Sigmoid colon (tissue), 3 donors: ENCODE measurements around the gene SEZ6L2.

Experiments
- POLR2A ChIP-seq, 2 donors: fragments of 450-650 bp; IDR thresholded peaks; one replicate each; pipeline ENCODE4 v1.6.1; 2016; ENCODE audit warnings: antibody characterized with exemption in 2 of 2, mild to moderate bottlenecking in 2 of 2, moderate library complexity in 2 of 2
- TF ChIP-seq, protein P1 (sequence below), 4 experiments: fragments of 450-650 bp in 3 of 4; fragments of 200-600 bp in 1 of 4; IDR thresholded peaks; one replicate each; pipeline ENCODE4 v1.5.1; 2016 to 2019; ENCODE audit warnings: antibody characterized with exemption in 4 of 4, mild to moderate bottlenecking in 3 of 4, moderate library complexity in 2 of 4

DNA sequence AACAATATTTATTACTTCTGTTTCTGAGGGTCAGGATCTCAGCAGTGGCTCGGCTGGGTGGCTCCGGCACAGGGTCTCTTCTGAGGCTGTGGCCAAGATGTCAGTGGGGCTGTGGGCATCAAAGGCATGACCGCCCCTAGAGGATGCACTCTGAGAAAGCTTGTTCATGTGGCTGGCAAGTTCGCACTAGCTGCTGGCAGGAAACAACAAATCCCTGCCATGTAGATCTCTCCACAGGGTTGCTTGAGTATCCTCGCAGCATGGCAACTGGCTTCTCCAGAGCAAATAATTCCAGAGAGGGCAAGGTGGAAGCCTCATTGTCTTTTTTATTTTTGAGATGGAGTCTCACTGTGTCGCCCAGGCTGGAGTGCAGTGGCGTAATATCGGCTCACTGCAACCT is 14.2 kb upstream of the SEZ6L2 start:
- TF ChIP-seq, protein P1, sequence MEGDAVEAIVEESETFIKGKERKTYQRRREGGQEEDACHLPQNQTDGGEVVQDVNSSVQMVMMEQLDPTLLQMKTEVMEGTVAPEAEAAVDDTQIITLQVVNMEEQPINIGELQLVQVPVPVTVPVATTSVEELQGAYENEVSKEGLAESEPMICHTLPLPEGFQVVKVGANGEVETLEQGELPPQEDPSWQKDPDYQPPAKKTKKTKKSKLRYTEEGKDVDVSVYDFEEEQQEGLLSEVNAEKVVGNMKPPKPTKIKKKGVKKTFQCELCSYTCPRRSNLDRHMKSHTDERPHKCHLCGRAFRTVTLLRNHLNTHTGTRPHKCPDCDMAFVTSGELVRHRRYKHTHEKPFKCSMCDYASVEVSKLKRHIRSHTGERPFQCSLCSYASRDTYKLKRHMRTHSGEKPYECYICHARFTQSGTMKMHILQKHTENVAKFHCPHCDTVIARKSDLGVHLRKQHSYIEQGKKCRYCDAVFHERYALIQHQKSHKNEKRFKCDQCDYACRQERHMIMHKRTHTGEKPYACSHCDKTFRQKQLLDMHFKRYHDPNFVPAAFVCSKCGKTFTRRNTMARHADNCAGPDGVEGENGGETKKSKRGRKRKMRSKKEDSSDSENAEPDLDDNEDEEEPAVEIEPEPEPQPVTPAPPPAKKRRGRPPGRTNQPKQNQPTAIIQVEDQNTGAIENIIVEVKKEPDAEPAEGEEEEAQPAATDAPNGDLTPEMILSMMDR (IDR thresholded peaks at IDR 0.05) = no peak
- TF ChIP-seq POLR2A (IDR thresholded peaks at IDR 0.05) = no peak
